Mucosa of gallbladder (tissue), 1 donor: ENCODE measurements around the gene B4GALT3. TPM values are rescaled to one million over a fixed set of nuclear protein-coding genes. Genes with fewer than 3 reads are reported as not detected.
A peak's percentile ranks its signal among the peaks of the same experiment; 100 is the strongest.
"Not testable (repeated sequence)": the region's sequence is repeated elsewhere in the genome, so short reads cannot be mapped to it uniquely, and the experiment has no call there.

Experiments
- DNase-seq: peaks from one replicate; pipeline ENCODE4 v3.0.0-alpha.2; 2020; ENCODE audit warnings: low spot score
- total RNA-seq: library from RNA; stranded (reverse); gene quantifications from one replicate; pipeline ENCODE4 v1.2.1, GENCODE V29; 2021
- donor health status: DM: no; HTN: no; CAD: no.

The B4GALT3 gene
- 36.4 TPM for total RNA-seq

DNA sequence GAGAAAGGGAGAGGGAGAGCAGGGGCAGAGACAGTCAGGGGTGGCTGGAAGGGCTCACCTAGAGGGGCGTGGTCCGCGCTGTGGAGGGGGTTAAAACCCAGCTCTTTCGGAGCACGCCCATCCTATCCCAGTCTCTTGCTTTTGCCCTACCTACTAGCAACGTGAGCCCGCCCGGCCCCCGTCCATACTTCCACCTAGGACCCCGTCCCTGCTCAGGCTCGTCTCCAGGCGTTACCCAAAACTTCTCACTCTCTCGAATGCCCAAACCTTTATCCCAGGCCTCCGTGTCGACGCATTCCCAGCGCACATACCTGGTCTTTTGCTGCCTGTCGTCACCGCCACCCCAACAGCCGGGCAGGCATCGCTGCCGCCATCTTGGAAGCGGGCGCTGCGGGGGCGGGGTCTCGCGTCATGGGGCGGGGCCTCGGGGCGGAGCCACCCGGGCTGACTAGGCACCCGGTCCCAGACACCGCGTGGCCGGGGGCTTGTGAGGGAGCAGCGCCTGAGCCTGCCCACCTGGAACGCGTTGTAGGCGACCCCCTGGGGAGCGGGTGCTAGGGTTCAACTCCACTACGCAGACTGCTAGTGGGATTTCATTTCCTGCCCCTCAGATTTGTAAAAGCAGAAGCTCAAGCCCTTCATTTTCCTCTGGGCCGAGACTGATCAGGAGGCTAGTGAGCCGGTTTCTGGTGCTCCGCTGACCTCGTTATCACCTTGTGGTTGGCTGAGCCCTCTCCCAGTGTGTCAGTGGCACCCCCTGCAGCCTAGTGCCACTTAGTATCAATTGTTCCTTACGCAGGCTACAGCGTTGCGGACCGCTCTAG lies at the start of gene B4GALT3:
B4GALT3 (minus strand) TSS at position 396 of the 824 bp plus-strand sequence. CDS start 1,447 bp downstream, outside the sequence.
- peak; percentile 89 for DNase-seq

- no peak for DNase-seq
Measured at GRCh38 chr1:161226759-161227158, 49.5 kb upstream of the B4GALT3 start.

DNA sequence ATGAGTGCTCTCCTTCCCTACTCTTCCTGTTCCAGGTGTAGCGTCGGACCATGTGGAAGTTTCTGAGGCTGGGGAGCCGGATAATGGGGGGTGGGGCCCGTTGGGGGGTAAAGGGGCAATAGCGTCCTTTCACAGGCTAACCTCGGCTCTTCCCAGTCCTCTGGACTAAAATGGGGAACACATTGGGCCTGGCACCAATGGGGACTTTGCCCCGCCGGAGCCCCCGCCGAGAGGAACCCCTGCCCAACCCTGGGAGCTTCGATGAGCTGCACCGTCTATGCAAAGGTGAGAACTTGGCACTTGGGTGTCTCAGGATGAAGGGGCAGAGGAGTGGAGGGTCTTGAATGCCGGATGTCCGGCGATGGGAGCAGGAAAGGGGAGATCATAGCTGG lies 49.0 kb upstream of the B4GALT3 start:
- DNase-seq, result no peak

GRCh38 chr1:161225534-161226319 lies 48.4 kb upstream of the B4GALT3 start, which contains the start of gene TOMM40L:
Gene TOMM40L, plus strand, starts transcription at chr1:161226060. Its CDS starts 430 bp downstream, at chr1:161226490.
- peak; percentile 95 for DNase-seq

- DNase-seq, result no peak
Measured at GRCh38 chr1:161225178-161225533, 47.8 kb upstream of the B4GALT3 start.

DNA sequence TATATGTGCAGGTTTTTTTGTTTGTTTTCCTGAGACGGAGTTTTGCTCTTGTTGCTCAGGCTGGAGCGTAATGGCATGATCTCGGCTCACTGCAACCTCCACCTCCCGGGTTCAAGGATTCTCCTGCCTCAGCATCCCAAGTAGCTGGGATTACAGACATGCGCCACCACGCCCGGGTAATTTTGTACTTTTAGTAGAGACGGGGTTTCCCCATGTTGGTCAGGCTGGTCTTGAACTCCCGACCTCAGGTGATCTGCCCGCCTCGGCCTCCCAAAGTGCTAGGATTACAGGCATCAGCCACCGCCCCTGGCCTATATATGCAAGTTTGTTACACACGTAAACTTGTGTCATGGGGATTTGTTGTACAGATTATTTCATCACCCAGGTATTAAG lies 47.4 kb upstream of the B4GALT3 start:
- DNase-seq, result not testable (repeated sequence)

- no peak for DNase-seq
Measured at GRCh38 chr1:161223805-161224694, 46.7 kb upstream of the B4GALT3 start.

DNA sequence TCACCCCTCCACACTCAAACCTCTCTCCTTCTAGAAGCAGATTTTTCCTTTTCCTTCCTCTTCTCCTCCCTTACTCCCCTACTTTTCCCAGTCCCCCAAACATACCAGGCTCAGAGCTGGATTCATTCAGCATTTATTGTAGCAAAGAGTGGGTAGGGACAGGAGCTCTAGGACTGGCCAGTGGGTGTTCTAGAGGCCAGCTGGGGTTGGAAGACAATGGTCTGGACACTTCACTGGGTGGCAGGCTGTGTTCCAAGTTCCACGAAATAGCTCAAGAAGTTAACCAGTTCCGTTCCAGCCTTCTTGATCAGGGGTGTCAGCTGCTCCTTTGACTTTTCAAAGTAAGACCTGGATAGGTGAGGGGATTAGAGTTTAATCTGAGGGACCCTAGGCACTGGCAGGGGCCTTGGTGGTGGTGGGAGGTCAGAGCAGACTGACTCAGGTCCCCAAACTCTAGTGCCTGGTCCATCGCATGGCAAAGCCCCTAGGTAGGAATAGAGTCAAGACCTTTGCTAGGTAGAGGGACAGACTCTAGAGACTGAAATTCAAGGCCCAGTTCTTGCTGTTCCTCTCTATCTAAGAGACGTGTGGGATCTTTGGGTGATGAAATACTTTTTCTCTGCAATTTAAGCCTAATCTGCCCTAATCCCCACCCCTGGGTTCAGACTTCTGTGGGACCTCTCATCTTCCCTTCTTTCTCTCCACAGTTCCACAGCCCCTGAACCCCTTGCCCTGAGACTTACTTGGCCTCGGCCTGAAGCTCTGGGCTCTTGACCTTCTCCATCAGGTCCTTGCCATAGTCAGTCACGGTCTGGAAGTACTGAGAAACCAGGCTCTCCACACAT lies 45.1 kb upstream of the B4GALT3 start:
- no peak for DNase-seq

- no peak for DNase-seq
Measured at GRCh38 chr1:161220002-161220401, 42.7 kb upstream of the B4GALT3 start.

DNA sequence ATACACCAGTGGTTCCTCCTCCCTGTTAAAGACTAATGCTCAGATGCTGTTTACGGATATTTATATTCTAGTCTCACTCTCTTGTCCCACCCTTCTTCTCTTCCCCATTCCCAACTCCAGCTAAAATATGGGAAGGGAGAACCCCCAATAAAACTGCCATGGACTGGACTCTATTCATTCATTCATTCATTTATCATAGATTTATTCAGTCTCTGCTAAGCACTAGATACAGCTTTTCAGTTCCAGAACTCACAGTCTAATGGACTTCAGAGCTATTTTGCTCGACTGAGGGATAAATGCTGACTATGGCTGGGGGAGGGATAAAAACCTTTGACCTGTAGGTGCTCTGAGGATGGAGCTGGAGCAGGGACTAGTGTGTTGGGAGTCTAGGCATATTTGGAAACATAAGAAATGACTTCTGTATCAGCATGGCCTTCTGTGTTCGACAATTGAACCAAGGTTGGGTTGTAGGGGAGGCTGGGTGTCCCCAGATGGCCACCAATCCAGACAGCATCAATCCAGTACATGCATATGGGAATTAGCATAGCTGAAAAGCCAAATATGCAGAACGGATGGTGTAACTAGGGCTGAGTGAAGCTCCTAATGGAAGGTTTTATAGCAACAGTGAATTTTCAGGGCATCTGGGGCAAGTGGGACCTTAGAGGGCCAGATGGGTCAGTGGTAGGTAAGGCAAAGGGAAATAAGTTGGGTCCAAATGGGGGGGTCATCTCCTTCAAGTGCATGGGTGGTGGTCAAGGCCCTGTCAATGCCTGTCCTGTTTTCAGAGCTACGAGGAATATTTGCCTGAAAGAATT lies 42.0 kb upstream of the B4GALT3 start:
- DNase-seq, result no peak

GRCh38 chr1:161218301-161219077 lies 41.2 kb upstream of the B4GALT3 start:
- DNase-seq, result no peak

DNA sequence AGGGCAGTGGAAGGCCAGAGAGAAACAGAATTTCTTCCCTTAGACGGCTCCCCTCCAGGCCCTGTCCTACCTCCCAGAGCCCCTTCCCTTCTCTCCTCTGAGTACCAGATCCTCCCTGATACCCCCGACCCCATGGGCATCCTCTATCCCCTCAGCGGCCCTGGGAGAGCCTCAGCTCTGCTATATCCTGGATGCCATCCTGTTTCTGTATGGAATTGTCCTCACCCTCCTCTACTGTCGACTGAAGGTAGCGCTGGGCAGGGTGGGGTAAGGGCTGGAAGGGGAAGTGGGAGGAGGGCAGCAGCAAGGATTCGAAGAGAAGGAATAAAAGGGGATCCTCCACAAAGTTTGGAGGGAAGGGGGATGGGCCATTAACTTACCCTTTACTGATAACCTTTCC lies 40.5 kb upstream of the B4GALT3 start:
- no peak for DNase-seq

- DNase-seq, result no peak
Measured at GRCh38 chr1:161216945-161217712, 39.8 kb upstream of the B4GALT3 start.

GRCh38 chr1:161215076-161215475 lies 37.8 kb upstream of the B4GALT3 start, which contains the start of gene FCER1G:
Gene FCER1G, plus strand, starts transcription at chr1:161215295. Its CDS starts 27 bp downstream, at chr1:161215322.
- peak; percentile 29 for DNase-seq

- no peak for DNase-seq
Measured at GRCh38 chr1:161214369-161214768, 37.1 kb upstream of the B4GALT3 start.

- peak; percentile 69 for DNase-seq
Measured at GRCh38 chr1:161209790-161210409, 32.6 kb upstream of the B4GALT3 start.

GRCh38 chr1:161207173-161207572 lies 29.9 kb upstream of the B4GALT3 start:
- peak; percentile 43 for DNase-seq
